Measurements from ENCODE around the gene KRT79. TPM values are rescaled to one million over a fixed set of nuclear protein-coding genes. Genes with fewer than 3 reads are reported as not detected.
"Not testable (repeated sequence)": the region's sequence is repeated elsewhere in the genome, so short reads cannot be mapped to it uniquely, and the experiment has no call there.

KRT79 gene
- total RNA-seq, 1 experiment from 2014 or later, result not detected

DNA sequence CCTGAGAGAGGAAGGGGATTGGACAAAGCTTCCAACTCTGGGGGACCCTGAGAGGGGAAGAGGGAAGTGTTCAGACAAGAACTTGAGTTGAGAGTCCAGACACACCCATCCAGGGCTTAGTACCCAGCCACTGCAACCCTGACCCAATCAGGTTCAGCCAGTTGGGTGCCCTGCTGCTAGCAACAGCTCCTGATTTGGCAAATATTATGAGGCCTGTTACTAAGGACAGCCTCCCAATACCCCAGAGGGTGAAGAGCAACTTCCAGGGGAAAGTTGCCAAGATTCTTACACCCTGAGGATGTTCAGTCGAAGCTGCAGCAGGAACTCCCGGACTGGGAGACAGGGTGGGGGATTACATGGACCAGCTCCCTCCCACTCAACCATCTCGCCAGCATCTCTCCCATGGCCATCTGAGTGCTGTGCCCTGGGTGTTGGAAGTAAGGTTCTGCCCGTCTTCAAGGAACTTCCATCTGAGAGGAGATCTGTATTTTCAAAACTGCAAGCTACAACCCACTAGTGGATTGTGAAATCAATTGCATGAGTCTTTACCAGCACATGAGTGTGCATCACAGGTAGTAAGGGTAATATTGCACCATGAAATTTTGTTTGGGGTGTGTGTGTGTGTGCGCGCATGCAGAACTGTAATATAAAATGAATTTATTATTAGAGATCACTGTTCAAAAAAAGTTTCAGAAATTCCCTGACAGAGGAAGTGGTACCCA, 26.2 kb upstream of the KRT79 start:
- DNase-seq (ENCODE audit: low read depth), result peak; percentile 66

DNA sequence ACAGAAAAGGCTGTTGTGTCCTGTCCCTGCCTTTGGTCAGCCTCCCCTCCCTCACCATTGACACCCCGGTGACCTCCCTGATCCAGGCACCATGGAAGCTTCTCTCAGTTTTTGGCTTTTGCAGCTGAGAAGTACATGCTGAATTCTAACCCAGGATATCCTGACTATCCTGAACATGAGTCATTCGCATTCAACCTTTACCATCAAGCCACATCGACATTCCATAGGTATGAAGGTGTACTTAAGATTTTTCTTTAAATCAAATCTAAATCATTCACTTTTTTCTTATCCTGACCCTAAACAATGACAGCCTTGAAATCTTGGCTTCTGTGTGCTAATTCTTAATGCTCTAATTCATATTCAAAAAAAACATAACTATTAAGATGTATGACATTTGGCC, 23.4 kb upstream of the KRT79 start:
- no peak for DNase-seq (ENCODE audit: low read depth)

DNA sequence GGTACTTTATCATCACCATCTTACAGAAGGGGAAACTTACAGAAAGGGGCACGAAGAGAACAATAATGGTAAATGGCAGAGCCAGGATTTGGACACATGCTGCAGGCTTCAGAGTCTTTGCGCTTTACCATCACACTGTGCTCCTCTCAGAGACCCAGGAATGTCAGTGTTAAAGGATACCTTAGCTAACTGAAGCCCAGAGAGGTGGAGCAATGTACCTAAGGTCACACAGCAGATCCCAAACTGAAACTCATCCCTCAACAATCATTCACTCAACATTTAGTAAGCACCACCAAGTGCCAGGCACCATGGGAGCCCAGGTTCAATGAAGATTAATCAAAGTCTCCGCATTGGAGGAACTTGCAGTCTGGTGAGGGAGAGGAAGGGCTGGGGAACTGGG, 22.7 kb upstream of the KRT79 start:
- no peak for DNase-seq (ENCODE audit: low read depth)

DNA sequence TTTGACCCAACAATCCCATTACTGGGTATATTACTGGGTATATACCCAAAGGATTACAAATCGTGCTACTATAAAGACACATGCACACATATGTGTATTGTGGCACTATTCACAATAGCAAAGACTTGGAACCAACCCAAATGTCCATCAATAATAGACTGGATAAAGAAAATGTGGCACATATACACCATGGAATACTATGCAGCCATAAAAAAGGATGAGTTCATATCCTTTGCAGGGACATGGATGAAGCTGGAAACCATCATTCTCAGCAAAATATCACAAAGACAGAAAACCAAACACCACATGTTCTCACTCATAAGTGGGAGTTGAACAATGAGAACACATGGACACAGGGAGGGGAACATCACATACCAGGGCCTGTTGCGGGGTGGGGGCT, 22.0 kb upstream of the KRT79 start:
- not testable (repeated sequence) for DNase-seq (ENCODE audit: low read depth)

DNA sequence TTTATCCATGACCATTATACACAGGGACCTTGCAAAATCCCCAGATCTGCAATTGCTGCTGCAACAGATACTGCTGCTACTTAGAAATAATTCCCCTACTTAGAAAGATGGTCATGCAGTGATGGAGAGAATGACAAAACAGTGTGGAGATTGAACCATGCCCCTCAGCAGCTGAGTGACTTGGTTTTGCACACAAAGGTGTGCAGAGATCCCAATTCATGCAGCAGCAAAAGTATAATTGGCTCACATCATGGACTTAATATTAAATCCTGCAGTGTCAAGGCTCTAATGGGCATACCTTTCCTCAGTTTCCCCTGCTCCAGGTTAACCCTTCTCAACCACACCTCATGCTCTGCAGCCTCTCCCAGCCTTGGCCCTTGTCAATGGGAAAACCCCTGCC, 17.7 kb upstream of the KRT79 start:
- DNase-seq (ENCODE audit: low read depth), result no peak

DNA sequence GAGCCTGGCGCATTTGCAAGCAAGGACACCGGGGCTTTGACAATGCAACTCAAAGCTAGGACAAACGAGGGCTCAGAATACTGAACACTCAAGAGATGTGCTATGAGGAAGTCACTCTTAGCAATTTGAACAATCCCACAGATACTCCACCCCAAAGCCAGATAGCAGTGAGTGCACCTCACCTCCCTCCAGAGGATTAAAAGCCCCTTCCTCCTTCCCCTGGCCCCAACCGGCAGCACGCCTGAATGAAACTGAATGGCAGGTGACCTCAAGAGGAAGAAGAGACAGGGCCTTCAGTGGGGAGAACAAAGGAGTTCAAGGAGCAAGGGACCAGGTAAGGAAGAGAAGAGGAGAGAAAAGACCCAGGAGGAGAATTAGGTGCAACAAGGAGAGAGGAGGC, 16.6 kb upstream of the KRT79 start:
- no peak for DNase-seq (ENCODE audit: low read depth)

DNA sequence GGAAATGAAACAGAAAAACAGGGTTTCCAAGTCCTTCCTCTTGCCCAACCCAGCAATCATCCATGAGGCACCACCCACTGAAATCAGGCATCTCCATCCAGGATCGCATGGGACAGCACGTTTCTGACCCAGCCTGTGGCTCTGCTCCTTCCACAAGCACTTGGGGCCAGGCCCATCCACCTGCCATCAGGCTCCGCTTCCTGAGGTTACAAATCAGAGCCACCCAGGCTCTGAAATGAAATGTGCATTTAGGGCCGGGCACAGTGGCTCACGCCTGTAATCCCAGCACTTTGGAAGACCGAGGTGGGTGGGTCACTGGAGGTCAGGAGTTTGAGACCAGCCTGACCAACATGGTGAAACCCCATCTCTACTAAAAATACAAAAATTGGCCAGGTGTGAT, 15.4 kb upstream of the KRT79 start:
- no peak for DNase-seq (ENCODE audit: low read depth)

DNA sequence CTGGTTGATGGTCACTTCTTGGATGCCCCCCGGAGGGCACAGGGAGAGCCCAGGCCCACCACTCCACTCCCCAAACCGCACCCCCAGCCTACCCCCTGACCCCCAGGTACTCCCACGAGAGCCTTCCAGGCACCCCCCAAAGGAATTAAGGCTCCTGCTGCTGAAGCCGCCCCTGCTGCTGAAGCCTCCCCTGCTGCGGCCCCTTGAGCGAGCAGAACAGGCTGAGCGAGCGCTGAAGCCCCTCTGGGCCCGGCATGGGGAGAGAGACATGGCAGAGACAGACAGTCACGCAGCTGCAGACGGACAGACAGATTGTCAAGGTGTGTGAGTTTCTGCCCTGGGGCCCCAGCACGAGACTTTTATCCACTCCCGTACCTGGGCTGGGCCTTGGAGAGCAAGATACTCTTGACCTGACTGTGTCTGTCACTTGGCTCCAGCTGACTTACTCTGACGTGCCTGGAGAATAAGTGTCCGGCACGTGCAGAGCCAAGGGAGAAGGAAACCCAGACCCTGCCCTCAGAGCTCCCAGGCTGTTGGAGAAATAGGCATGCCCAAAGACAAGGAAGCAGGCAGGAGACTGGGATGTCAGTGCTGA, 14.6 kb upstream of the KRT79 start, which contains the start of gene KRT78:
Gene KRT78, minus strand, starts transcription at position 334 of the 595 bp plus-strand sequence. Its CDS starts 64 bp downstream, at position 270.
- DNase-seq (ENCODE audit: low read depth), result no peak

DNA sequence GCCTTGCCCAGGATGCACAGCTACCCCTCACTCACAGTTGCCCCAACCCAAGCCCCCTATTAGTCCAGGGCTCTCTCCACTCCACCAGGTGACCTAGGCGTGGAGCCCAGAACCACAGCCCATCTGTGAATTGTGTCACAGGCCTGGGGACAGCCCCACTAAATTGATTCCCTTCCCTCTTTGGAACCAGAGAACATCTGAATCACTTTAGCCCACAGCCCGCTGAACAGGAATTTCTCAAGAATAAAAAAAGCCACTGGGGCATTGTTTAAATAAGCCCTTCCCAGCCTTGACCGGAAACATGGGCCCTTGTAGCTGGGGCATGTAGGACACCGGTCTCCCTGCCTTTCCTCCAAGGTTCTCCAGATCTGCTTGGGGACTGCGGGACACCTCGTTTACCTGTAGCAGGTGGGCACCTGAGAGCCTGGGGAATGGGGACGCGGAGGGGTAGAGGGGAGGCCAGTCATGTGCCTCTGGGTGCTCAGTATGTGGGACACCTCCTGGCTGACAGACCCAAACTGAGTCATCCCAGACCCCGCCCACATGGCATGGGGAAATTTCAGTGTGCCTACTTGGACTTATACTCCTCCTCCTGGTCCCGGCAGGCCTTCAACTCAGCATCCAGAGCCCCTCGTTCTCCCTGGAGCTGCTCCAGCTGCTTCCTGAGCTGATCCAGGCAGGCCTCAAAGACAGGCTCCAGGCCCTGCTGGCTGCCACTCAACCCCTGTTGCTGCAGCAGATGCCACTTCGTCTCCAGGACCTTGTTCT, 13.4 kb upstream of the KRT79 start:
- DNase-seq (ENCODE audit: low read depth), result peak; percentile 91

DNA sequence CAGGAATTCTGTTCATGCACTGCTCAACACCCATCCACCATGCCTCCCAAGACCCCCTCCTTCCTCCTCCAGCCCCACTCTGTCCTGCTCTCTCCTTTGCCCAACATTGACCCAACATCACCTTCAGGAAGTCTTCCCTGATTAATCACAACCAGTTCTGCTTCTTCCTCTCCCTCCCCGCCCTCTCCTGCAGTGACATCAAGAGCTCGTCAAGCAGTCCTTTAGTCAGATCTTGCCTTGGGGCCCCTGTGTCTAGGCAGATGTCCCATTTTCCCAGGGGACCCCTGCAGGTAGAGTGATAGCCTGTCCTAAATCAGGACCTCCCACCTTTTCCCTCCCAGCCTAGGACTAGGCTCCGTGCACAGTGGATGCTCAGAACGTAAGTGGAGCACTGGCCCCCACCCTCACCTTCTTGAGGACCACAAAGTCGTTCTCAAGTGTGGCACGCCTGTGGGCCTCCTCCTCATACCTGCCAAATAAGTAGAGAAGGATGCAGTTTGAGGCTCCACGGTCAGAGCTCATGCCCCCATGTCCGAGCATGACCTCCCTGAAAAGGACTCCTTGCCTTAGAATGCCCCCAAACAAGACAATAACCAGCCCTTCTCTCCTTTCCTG, 12.4 kb upstream of the KRT79 start:
- no peak for DNase-seq (ENCODE audit: low read depth)

DNA sequence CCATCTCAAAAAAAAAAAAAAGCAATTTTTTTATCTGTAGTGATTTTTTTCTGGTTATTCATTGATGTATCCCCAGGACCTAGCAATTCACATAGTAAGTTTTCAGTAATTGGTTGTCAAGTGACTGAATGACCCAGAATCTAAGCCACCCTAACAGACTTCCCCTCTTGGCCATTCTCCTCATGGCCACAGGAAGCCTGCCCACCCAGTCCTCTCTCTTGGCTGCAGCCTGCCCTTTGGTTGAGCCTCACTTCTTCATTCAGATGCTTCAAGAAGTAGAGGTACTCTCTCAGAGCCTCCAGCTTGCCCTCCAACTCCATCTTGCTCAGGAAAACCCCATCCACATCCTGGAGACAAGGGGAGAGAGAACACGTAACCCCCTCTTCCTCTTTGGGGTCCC, 11.8 kb upstream of the KRT79 start:
- DNase-seq (ENCODE audit: low read depth), result no peak

DNA sequence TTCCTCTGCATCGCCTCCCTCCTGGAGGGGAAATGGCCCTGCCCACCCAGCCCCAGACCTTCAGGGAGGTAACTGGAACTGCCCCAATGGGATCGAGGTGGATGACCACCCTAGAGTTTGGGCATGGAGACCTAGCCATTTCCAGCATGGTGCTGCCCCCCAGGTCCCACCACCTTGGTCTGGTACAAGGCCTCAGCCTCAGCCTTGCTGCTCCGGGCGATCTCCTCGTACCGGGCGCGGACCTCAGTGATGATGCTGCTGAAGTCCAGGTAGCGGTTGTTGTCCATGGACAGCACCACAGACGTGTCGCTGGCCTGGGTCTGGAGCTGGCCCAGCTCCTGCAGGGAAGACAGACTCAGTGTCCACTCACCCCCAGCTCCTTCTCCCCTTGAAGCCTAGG, 10.3 kb upstream of the KRT79 start:
- no peak for DNase-seq (ENCODE audit: low read depth)

DNA sequence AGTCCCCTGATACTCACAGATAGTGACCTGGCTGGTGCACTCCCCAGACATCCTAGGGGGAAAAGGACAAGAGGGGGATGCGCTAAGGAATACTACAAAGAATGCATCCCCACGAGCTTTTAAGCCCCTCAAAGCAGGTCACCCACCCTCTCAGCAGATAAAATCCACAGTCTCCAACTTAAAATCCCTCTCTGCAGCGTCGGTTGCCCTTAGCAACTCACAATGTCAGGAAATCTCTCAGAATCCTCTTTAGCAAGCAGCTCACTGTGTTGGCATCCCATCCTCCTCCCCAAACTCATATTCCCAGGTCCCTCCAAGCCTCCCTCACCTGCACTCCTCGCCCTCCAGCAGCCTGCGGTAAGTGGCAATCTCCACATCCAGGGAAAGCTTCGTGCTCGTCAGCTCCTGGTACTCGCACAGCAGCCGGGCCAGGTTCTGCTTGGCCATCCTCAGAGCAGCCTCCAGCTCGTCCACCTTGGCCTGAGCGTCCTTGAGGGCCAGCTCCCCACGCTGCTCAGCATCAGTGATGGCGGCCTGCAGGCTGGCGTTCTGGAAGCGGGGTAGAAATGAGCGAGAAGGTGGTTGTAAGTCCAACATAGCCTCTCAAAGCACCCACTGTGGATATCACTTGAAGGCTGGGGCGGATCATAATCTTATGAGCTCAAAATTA, 5.5 kb upstream of the KRT79 start:
- DNase-seq (ENCODE audit: low read depth), result no peak

DNA sequence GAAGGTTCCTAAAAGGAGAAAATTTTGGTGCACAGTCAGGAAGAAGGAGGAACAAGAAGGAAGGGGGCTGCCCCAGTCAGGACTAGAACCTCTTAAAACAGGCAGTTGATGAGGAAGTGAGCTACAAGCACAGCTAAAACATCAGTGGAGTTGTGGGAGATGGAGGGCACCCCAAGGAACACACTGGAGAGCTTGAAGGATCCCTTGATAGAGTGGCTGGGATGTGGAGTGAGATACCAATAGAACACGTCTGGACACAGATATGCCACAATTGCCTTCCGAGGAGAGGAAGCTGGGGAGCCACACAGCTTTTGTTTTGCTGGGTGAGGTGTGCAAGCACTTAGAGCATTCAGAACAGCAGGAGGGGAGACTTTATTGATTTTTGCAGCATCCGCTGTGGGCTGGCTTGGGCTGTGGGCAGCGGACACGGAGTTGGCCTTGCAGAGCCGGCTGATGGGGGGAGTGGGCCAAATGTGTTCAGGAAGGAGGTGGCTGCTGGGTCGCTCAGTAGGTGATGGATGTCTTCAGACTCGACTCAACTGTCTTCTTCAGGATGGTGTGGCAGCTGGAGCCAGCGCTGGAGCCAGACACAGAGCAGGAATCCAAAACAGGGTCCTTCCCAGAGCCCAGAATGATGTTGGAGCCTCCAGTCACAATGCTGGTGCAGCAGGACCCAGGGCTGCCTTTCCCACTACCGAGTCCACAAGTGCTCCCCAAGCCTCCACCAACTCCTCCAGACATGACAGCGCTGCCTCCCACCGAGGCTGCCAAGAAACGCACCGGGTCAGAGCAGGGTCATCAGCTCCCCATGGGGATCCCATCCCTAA, 4.7 kb upstream of the KRT79 start:
- DNase-seq (ENCODE audit: low read depth), result no peak

DNA sequence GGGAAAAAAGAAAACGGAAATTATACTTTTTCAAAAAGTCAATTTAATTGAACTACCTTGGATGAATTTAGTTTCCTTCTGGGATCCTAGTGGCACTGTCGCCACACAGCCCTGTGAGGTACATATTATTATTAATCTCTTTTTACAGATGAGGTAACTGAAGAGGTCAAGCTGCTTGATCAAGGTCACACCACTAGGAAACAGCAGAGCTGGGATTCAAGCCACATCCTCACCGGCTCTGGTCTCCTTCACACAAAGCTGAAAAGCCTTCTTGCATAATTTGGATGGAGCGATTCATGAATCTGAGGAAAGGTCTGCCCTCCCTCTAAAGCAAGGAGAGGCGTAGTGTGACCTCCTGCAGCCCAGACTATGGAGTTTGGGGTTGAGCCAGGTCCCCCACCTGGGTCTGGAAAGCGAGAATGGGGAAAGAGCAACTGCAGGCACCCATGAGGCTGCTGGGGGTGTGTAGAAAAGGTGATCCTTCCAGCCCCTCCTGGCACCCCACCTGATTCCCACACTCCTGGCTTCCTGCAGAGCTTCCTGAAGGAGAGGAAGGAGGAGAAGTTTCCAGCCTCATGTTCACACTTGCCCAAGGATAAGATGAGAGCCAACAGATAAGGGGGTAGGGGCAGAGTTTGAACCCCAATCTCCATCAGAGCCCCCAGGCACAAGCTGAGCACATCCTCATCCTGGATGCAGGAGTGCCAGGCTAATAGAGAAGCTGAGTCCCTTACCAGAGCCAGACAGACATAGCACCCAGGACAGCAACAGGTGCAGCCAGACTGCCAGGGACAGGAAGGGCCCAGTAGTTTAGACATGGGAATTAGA, 3.9 kb upstream of the KRT79 start:
- DNase-seq (ENCODE audit: low read depth), result peak; percentile 34

DNA sequence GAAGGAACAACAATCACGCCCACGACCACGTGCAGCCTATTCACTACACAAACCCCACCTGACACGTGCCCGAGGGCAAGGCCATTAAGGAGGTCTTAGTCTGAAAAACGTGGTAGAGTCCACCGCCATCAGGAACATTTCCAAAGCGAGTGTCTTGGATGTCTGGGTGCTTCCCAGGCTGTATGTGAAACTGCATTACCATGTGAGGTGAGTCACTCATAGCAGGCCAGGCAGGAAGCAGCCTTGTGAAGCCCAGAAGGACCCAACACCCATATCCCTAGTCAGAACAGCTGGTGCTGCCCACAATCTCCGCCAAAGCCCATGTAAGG, 3.3 kb upstream of the KRT79 start:
- peak; percentile 82 for DNase-seq (ENCODE audit: low read depth)

DNA sequence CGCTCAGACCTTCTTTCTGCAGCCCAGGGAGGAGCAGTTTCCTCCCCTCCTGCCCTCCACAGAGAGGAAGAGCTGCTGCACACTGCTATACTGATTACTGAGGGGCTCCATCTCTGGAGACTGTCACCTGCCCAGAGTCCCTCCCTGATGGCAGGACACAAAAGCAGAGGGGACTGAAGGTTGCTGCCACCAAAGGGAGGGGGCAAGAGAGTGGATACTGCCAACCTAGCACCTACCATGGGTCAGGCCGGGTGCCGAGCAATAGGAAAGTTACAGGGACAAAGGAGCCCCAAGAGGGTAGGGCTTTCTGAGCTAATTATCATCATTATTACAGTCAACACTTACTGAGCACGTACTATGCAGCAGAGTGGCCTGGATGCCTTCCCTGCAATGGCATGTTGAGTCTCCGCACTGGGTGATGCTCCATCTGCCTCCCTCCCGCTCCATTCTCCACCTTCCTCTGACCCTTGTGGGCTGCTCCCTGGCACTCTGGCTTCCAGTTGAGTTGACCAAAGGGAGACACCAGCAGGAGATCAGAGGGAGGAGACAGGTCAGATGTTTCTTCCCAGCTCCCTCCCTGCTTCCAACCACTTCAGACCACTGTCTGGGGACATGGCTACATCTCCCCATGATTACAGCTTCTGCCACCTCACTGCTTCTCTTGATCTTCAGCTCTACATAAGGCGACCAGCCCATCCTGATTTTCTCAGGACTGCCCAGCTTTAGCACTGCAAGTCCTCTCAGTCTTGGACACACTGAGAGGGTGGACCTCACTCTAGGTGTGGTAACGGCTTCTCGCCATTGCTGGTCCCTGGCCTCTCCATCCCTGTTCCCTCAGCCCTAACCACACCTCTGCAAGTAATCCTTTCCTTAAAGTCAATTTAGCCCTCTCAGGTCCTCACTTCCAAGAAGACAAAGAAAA, 2.6 kb upstream of the KRT79 start:
- DNase-seq (ENCODE audit: low read depth), result no peak

DNA sequence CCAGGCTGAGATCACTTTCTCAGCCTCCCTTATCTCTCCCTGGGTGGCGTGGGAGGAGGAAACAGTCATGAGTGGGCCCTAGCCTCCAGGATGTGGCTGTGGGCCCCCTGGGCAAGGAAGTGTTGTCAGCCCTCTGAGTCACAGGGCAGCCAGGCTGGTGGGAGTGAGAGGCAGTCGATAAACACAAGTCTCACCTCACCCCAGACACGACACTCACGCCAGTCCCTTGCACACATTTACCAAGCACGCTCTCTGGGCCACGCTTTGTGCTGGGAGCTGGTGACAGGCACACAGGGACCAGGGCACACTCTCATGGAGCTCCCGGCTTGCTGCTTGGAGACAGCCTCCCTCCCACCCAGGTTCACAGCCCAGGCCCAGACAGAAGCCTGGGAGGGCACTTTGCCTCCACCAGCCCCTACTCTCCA, 1.9 kb upstream of the KRT79 start:
- peak; percentile 72 for DNase-seq (ENCODE audit: low read depth)
